Sigmoid colon (tissue), 7 donors: ENCODE measurements around the gene SIRPA. TPM values are rescaled to one million over a fixed set of nuclear protein-coding genes. Genes with fewer than 3 reads are reported as not detected.

ENCODE experiments used
- DNase-seq: peaks from one replicate; pipeline ENCODE4 v3.0.0-alpha.2; 2019
- H3K27ac ChIP-seq, 4 donors: fragments of 200-600 bp; sonication (generic); one replicate each; pipeline ENCODE4 v1.5.1; 2016 to 2019; ENCODE audit warnings: mild to moderate bottlenecking in 1 of 4
- H3K27me3 ChIP-seq, 3 donors: fragments of 200-600 bp; sonication (generic); one replicate each; pipeline ENCODE4 v1.5.1; 2019; ENCODE audit warnings: mild to moderate bottlenecking in 1 of 3
- H3K36me3 ChIP-seq, 4 donors: fragments of 200-600 bp; sonication (generic); one replicate each; pipeline ENCODE4 v1.5.1; 2016 to 2019
- H3K4me1 ChIP-seq, 4 donors: fragments of 200-600 bp; sonication (generic); one replicate each; pipeline ENCODE4 v1.5.1; 2017 to 2019
- H3K4me3 ChIP-seq, 4 donors: fragments of 200-600 bp; sonication (generic); one replicate each; pipeline ENCODE4 v1.5.1; 2017 to 2019; ENCODE audit warnings: mild to moderate bottlenecking in 2 of 4, moderate library complexity in 1 of 4
- H3K9me3 ChIP-seq, 4 donors: fragments of 200-600 bp in 3 of 4; sonication (generic) in 3 of 4; one replicate each; pipeline versions ENCODE4 v1.5.1 to v1.6.1; 2013 to 2019
- CTCF ChIP-seq, 4 experiments: fragments of 450-650 bp in 3 of 4; fragments of 200-600 bp in 1 of 4; IDR thresholded peaks; one replicate each; pipeline ENCODE4 v1.5.1; 2016 to 2019; ENCODE audit warnings: antibody characterized with exemption in 4 of 4, mild to moderate bottlenecking in 3 of 4, moderate library complexity in 2 of 4
- EP300 ChIP-seq, 4 donors: sonication (generic); formaldehyde crosslinking; IDR thresholded peaks; one replicate each; pipeline ENCODE4 v1.6.1; 2017; ENCODE audit warnings: antibody characterized with exemption in 4 of 4
- POLR2A ChIP-seq, 2 donors: fragments of 450-650 bp; IDR thresholded peaks; one replicate each; pipeline ENCODE4 v1.6.1; 2016; ENCODE audit warnings: antibody characterized with exemption in 2 of 2, mild to moderate bottlenecking in 2 of 2, moderate library complexity in 2 of 2
- POLR2AphosphoS5 ChIP-seq, 4 donors: sonication (generic); formaldehyde crosslinking; IDR thresholded peaks; one replicate each; pipeline ENCODE4 v1.6.1; 2017; ENCODE audit warnings: antibody characterized with exemption in 4 of 4
- WGBS, 2 donors: extraction: QIAGEN DNeasy Blood & Tissue Kit; methylation state at CpG; one replicate each; pipeline ENCODE4 v1.1.7; 2013; 5-methylcytosine and 5-hydroxymethylcytosine counted together
- intact Hi-C: fragments of 100-400 bp; cut with DNase I; formaldehyde crosslinking; loops from one replicate; pipeline ENCODE4 v1.15.1; 2023
- polyA plus RNA-seq, 3 donors: library from polyadenylated mRNA; stranded (reverse); fragments of 200-250 nt; gene quantifications; one replicate each; pipeline ENCODE4 v1.2.3, GENCODE V29; 2013
- total RNA-seq, 4 donors: library from RNA; depleted of rRNA; stranded (reverse); fragments of >200 nt; gene quantifications; one replicate each; pipeline ENCODE4 v1.1.0, GENCODE V29; 2016
- donor health status: healthy with polysubstance abuse.
- donor health status: Bipolar disorder and iron deficiency.
- donor health status: healthy.

The SIRPA gene
- total and polyA plus RNA-seq, 7 donors: 8.4 to 25.5 (median 16.3) TPM

- TF ChIP-seq EP300 (IDR thresholded peaks at IDR 0.05) (no peak), CTCF (IDR thresholded peaks at IDR 0.05) (no peak), POLR2A (IDR thresholded peaks at IDR 0.05) (no peak), POLR2AphosphoS5 (IDR thresholded peaks at IDR 0.05) (no peak)
- Histone ChIP-seq H3K36me3 (no peaks in the 10 kb centered on the region), H3K4me1 (no peaks in the 10 kb centered on the region), H3K9me3 (no peaks in the 10 kb centered on the region), H3K27ac (no peak overlapping the region), H3K27me3 (peaks cover 0 to 15% (median 0%) of the 10 kb centered on the region in 3 donors), H3K4me3 (no peak overlapping the region)
- peak; percentile 19 for DNase-seq
- WGBS, 2 donors: 72 to 73% methylated on average over 15 of the region's 15 CpGs
- intact Hi-C loops: no loop called here
Observed at GRCh38 chr20:1973601-1974440, 78.6 kb downstream of the SIRPA start.

GRCh38 chr20:1975291-1975690, 80.1 kb downstream of the SIRPA start:
- no peak for TF ChIP-seq EP300 (IDR thresholded peaks at IDR 0.05)
- TF ChIP-seq CTCF (IDR thresholded peaks at IDR 0.05): no peak
- no peak for TF ChIP-seq POLR2A (IDR thresholded peaks at IDR 0.05)
- no peak for TF ChIP-seq POLR2AphosphoS5 (IDR thresholded peaks at IDR 0.05)
- H3K27ac ChIP-seq: no peak overlapping the region
- no peak overlapping the region for H3K4me3 ChIP-seq
- peaks cover 0 to 29% (median 4%) of the 10 kb centered on the region in 3 donors for H3K27me3 ChIP-seq
- H3K9me3 ChIP-seq: no peaks in the 10 kb centered on the region
- WGBS, 2 donors: 91 to 92% methylated on average over 11 of the region's 11 CpGs
- H3K4me1 ChIP-seq: no peaks in the 10 kb centered on the region
- intact Hi-C loops: no loop called here
- no peaks in the 10 kb centered on the region for H3K36me3 ChIP-seq
- DNase-seq: no peak

GRCh38 chr20:1979106-1979778, 84.0 kb downstream of the SIRPA start:
- intact Hi-C loops: no loop called here
- Histone ChIP-seq H3K27me3 (peaks cover 0 to 28% (median 7%) of the 10 kb centered on the region in 3 donors), H3K36me3 (no peaks in the 10 kb centered on the region), H3K9me3 (no peaks in the 10 kb centered on the region), H3K4me1 (no peaks in the 10 kb centered on the region), H3K27ac (no peak overlapping the region), H3K4me3 (no peak overlapping the region)
- DNase-seq: peak; percentile 2
- TF ChIP-seq CTCF (IDR thresholded peaks at IDR 0.05) (no peak), POLR2A (IDR thresholded peaks at IDR 0.05) (no peak), EP300 (IDR thresholded peaks at IDR 0.05) (no peak), POLR2AphosphoS5 (IDR thresholded peaks at IDR 0.05) (no peak)
- WGBS, 2 donors: 50 to 65% methylated on average over 3 of the region's 3 CpGs

- no peaks in the 10 kb centered on the region for H3K4me1 ChIP-seq
- H3K27me3 ChIP-seq: peaks cover 0 to 28% (median 7%) of the 10 kb centered on the region in 3 donors
- TF ChIP-seq CTCF (IDR thresholded peaks at IDR 0.05): no peak
- H3K27ac ChIP-seq: no peak overlapping the region
- H3K9me3 ChIP-seq: no peaks in the 10 kb centered on the region
- 85 to 86% methylated on average over 5 of the region's 5 CpGs for WGBS, 2 donors
- intact Hi-C loops: no loop called here
- no peak overlapping the region for H3K4me3 ChIP-seq
- H3K36me3 ChIP-seq: no peaks in the 10 kb centered on the region
- DNase-seq: no peak
Observed at GRCh38 chr20:1982686-1983085, 87.5 kb downstream of the SIRPA start.
